ENCODE results near the gene VAMP2. TPM values are rescaled to one million over a fixed set of nuclear protein-coding genes. Genes with fewer than 3 reads are reported as not detected.

Gene VAMP2
- total RNA-seq, 4 donors from 2014 or later, result 20.9 to 49.4 (median 30.1) TPM

DNA sequence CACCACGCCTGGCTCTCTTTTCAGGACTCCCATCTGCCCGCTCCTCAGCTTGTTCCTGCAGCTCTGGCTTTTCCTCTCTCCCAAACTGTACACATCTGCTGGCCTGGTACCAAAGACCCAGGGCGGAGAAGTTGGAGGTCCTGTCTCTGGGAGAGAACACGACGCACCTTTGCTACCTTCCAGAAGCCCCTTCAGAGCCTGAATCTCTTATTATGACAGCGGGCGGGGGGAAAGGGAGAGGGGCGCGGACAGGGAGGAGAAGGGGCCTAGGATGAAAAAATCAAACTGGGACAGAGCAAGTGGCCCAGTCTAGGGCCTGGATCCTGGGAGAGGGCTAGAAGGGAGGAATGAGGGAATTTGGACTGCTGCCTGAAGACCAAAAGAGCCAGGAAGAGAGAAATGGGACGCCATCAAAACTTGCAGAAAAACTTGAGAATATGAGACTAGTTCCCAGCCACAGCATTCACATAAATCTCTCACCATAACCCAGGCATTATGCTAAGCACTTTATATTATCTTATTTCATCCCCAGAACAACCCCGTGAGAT, 8.1 kb downstream of the VAMP2 start:
- peaks cover 14 to 67% (median 48%) of the 10 kb centered on the region in 4 donors for H3K4me1 ChIP-seq
- in situ Hi-C loops (cut with MboI; ENCODE audit: low pct_ligation_motif_present in 1 of 4, low pct_unique_long_range_greater_than_20kb in 1 of 4, low sequenced_read_pairs in 3 of 4), result no loop called here
- no peak for TF ChIP-seq POLR2AphosphoS5 (IDR thresholded peaks at IDR 0.05)
- TF ChIP-seq, protein P1, sequence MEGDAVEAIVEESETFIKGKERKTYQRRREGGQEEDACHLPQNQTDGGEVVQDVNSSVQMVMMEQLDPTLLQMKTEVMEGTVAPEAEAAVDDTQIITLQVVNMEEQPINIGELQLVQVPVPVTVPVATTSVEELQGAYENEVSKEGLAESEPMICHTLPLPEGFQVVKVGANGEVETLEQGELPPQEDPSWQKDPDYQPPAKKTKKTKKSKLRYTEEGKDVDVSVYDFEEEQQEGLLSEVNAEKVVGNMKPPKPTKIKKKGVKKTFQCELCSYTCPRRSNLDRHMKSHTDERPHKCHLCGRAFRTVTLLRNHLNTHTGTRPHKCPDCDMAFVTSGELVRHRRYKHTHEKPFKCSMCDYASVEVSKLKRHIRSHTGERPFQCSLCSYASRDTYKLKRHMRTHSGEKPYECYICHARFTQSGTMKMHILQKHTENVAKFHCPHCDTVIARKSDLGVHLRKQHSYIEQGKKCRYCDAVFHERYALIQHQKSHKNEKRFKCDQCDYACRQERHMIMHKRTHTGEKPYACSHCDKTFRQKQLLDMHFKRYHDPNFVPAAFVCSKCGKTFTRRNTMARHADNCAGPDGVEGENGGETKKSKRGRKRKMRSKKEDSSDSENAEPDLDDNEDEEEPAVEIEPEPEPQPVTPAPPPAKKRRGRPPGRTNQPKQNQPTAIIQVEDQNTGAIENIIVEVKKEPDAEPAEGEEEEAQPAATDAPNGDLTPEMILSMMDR (IDR thresholded peaks at IDR 0.05), result no peak
- peak overlapping the region; percentile 69 to 94 (median 84) for H3K4me3 ChIP-seq
- WGBS, 2 donors (ENCODE audit: low coverage in 1 of 2), result 37 to 44% methylated on average over 2 to 11 of the region's 11 CpGs
- no peaks in the 10 kb centered on the region for H3K9me3 ChIP-seq
- peaks cover 0 to 9% (median 4%) of the 10 kb centered on the region in 4 donors for H3K36me3 ChIP-seq
- intact Hi-C loops (cut with DNase I; ENCODE audit: low total_unique reads), result no loop called here
- no peaks in the 10 kb centered on the region for H3K27me3 ChIP-seq
- DNase-seq, result no peak
- H3K27ac ChIP-seq, result peak overlapping the region; percentile 95 to 100 (median 99)

DNA sequence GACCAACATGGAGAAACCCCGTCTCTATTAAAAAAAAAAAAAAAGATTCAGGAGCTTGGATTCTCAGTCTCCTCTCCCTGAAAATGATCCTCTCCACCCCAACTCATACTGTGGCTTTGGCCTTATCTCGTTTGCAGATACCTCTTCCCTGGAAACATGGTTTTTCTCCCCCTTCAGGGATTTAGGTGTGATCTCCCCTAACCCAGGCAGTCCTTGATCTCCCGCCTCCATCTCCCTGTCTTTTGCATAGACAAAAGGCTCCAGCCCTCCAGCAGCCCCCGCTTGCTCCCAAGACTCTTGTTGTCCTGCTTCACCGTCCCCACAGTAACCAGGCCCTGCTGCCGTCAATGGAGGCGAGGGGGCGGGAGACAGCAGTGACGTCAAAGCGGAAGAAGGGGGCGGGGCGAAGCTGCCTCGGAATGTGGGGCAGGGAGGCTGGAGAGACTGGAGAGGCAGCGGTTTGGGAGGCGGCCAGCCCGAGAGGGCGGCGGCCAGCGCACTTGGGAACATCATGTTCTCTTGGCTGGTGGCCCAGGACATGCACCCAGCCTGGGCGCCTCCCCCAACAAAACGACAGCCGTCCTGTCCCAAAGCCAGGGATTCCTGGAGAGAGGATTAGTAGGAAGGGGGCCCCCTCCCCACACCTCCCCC, 8.7 kb downstream of the VAMP2 start:
- Histone ChIP-seq H3K4me1 (peaks cover 14 to 63% (median 47%) of the 10 kb centered on the region in 4 donors), H3K27me3 (no peaks in the 10 kb centered on the region), H3K9me3 (no peaks in the 10 kb centered on the region), H3K4me3 (peak overlapping the region; percentile 20 to 92 (median 72)), H3K27ac (peak overlapping the region; percentile 95 to 100 (median 99)), H3K36me3 (peaks cover 0 to 15% (median 10%) of the 10 kb centered on the region in 4 donors)
- intact Hi-C loops (cut with DNase I; ENCODE audit: low total_unique reads), result no loop called here
- DNase-seq, result peak; percentile 99
- in situ Hi-C loops (cut with MboI; ENCODE audit: low pct_ligation_motif_present in 1 of 4, low pct_unique_long_range_greater_than_20kb in 1 of 4, low sequenced_read_pairs in 3 of 4), result no loop called here
- WGBS, 2 donors (ENCODE audit: low coverage in 1 of 2), result 6% methylated on average over 22 of the region's 22 CpGs; no CpG with 5 or more reads in 1 of the 2 donors
- TF ChIP-seq POLR2AphosphoS5 (IDR thresholded peaks at IDR 0.05) (peak; percentile 97 to 99 (median 98)), POLR2A (IDR thresholded peaks at IDR 0.05) (peak; percentile 76), EP300 (IDR thresholded peaks at IDR 0.05; ENCODE audit: low read depth) (peak; percentile 100)
- TF ChIP-seq, protein P1 (IDR thresholded peaks at IDR 0.05), result peak in 1 of 5 experiments; percentile 3

DNA sequence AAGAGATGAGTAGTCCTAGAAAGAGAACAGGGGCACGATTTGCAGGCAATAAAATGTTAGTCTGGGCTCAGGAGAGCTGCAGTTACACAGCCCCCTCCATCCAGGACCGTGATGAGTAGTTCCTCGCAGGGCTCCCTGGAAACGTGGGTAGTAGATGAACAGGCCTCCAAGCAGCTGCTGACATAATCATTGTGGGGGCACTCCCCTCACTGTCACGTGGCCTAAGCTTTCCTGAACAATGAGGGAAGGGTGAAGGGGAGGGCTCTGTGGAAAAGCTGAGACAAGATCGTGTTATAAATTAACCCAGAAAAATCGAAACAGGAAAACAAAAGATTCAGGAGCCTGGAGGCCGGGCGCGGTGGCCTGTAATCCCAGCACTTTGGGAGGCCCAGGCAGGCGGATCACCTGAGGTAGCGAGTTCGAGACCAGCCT, 9.2 kb downstream of the VAMP2 start:
- H3K36me3 ChIP-seq, result peaks cover 0 to 20% (median 13%) of the 10 kb centered on the region in 4 donors
- no peaks in the 10 kb centered on the region for H3K27me3 ChIP-seq
- in situ Hi-C loops (cut with MboI; ENCODE audit: low pct_ligation_motif_present in 1 of 4, low pct_unique_long_range_greater_than_20kb in 1 of 4, low sequenced_read_pairs in 3 of 4) (no loop called here), intact Hi-C loops (cut with DNase I; ENCODE audit: low total_unique reads) (no loop called here)
- peak overlapping the region; percentile 20 to 92 (median 24) for H3K4me3 ChIP-seq
- peak; percentile 85 to 91 (median 86) for TF ChIP-seq POLR2AphosphoS5 (IDR thresholded peaks at IDR 0.05)
- TF ChIP-seq, protein P1 (IDR thresholded peaks at IDR 0.05), result no peak
- H3K27ac ChIP-seq, result peak overlapping the region; percentile 95 to 100 (median 99)
- WGBS, 2 donors (ENCODE audit: low coverage in 1 of 2), result 8 to 27% methylated on average over 8 to 13 of the region's 13 CpGs
- H3K4me1 ChIP-seq, result peaks cover 13 to 58% (median 44%) of the 10 kb centered on the region in 4 donors
- DNase-seq, result peak; percentile 85
- H3K9me3 ChIP-seq, result no peaks in the 10 kb centered on the region

DNA sequence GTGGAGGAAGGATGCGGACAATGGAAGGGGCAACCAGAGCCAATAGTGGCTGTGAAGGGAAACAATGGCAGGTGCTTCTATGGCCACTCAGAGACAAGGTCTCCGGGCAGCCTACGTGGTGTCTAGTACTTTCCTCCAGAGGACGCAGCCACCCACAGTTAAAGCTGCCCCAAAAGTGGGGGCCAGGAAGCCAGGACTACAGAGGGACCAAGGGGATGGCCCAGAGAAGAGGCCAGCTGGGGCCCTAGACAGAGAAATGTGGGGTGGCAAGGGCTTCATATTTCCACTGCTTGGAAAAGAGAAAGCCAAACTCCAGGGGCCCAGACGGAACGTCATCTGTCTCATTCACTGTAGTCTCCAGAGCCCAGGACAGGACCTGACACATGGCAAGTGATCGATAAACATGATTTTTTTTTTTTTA, 9.7 kb downstream of the VAMP2 start:
- peak overlapping the region in 3 of 4 donors; percentile 5 to 92 (median 49) for H3K4me3 ChIP-seq
- TF ChIP-seq EP300 (IDR thresholded peaks at IDR 0.05; ENCODE audit: low read depth), result no peak
- TF ChIP-seq, protein P1 (IDR thresholded peaks at IDR 0.05), result no peak
- TF ChIP-seq POLR2AphosphoS5 (IDR thresholded peaks at IDR 0.05), result no peak
- TF ChIP-seq POLR2A (IDR thresholded peaks at IDR 0.05), result no peak
- no peaks in the 10 kb centered on the region for H3K9me3 ChIP-seq
- H3K4me1 ChIP-seq, result peaks cover 10 to 53% (median 41%) of the 10 kb centered on the region in 4 donors
- 67 to 72% methylated on average over 5 to 7 of the region's 7 CpGs for WGBS, 2 donors (ENCODE audit: low coverage in 1 of 2)
- peaks cover 0 to 26% (median 15%) of the 10 kb centered on the region in 4 donors for H3K36me3 ChIP-seq
- H3K27ac ChIP-seq, result peak overlapping the region; percentile 95 to 100 (median 99)
- H3K27me3 ChIP-seq, result no peaks in the 10 kb centered on the region
- in situ Hi-C loops (cut with MboI; ENCODE audit: low pct_ligation_motif_present in 1 of 4, low pct_unique_long_range_greater_than_20kb in 1 of 4, low sequenced_read_pairs in 3 of 4), result no loop called here
- intact Hi-C loops (cut with DNase I; ENCODE audit: low total_unique reads), result no loop called here
- no peak for DNase-seq

Data from transverse colon (tissue), 4 donors.